Tibial nerve (tissue), 4 donors: Measurements from ENCODE around the gene RUVBL1. TPM values are rescaled to one million over a fixed set of nuclear protein-coding genes. Genes with fewer than 3 reads are reported as not detected.

ENCODE experiments used
- DNase-seq, 2 donors: peaks; one replicate each; pipeline ENCODE4 v3.0.0-alpha.2; 2019; ENCODE audit warnings: low spot score in 2 of 2
- H3K27ac ChIP-seq, 4 donors: fragments of 200-600 bp; sonication (generic) in 3 of 4; one replicate each; pipeline ENCODE4 v1.5.1; 2017 to 2019; ENCODE audit warnings: mild to moderate bottlenecking in 1 of 4
- H3K27me3 ChIP-seq, 2 donors: fragments of 200-600 bp; sonication (generic) in 1 of 2; one replicate each; pipeline versions ENCODE4 v1.5.1 to v1.6.0; 2017 to 2019
- H3K36me3 ChIP-seq, 3 donors: fragments of 200-600 bp; sonication (generic); one replicate each; pipeline ENCODE4 v1.5.1; 2018 to 2019
- H3K4me1 ChIP-seq, 4 donors: fragments of 200-600 bp; sonication (generic) in 3 of 4; one replicate each; pipeline ENCODE4 v1.5.1; 2017 to 2019
- H3K4me3 ChIP-seq, 4 donors: fragments of 200-600 bp; sonication (generic) in 3 of 4; one replicate each; pipeline ENCODE4 v1.5.1; 2017 to 2019; ENCODE audit warnings: mild to moderate bottlenecking in 1 of 4, moderate library complexity in 1 of 4
- H3K9me3 ChIP-seq, 4 donors: fragments of 200-600 bp; sonication (generic) in 3 of 4; one replicate each; pipeline ENCODE4 v1.5.1; 2017 to 2019
- EP300 ChIP-seq, 2 donors: sonication (generic); formaldehyde crosslinking; IDR thresholded peaks; one replicate each; pipeline ENCODE4 v1.6.1; 2017; ENCODE audit warnings: antibody characterized with exemption in 2 of 2, mild to moderate bottlenecking in 1 of 2
- POLR2A ChIP-seq, 2 donors: fragments of 450-650 bp; IDR thresholded peaks; one replicate each; pipeline ENCODE4 v1.6.1; 2017; ENCODE audit warnings: antibody characterized with exemption in 2 of 2, mild to moderate bottlenecking in 2 of 2, moderate library complexity in 2 of 2
- WGBS, 2 donors: methylation state at CpG; one replicate each; pipeline ENCODE4 v1.1.5; 2018; 5-methylcytosine and 5-hydroxymethylcytosine counted together
- total RNA-seq, 4 donors: library from RNA; depleted of rRNA; stranded (reverse); fragments of >200 nt; gene quantifications; one replicate each; pipeline ENCODE4 v1.1.0, GENCODE V29; 2016
- TF ChIP-seq, protein P1 (sequence below), 5 experiments: fragments of 200-600 bp in 3 of 5; fragments of 450-650 bp in 2 of 5; sonication (generic) in 3 of 5; IDR thresholded peaks; one replicate each; pipeline ENCODE4 v1.5.1; 2016 to 2019; ENCODE audit warnings: antibody characterized with exemption in 5 of 5, mild to moderate bottlenecking in 3 of 5, moderate library complexity in 2 of 5

Gene RUVBL1
- total RNA-seq, 4 donors from 2014 or later: 29.7 to 41.7 (median 34.1) TPM

- no peak for DNase-seq
- Histone ChIP-seq H3K27ac (no peak overlapping the region), H3K27me3 (no peaks in the 10 kb centered on the region), H3K36me3 (peaks cover 0 to 90% (median 0%) of the 10 kb centered on the region in 3 donors), H3K9me3 (no peaks in the 10 kb centered on the region), H3K4me3 (no peak overlapping the region), H3K4me1 (peaks cover 0 to 15% (median 0%) of the 10 kb centered on the region in 4 donors)
- 82 to 87% methylated on average over 6 to 10 of the region's 10 CpGs for WGBS, 2 donors
- TF ChIP-seq POLR2A (IDR thresholded peaks at IDR 0.05): no peak
Measured at GRCh38 chr3:128083396-128083795, 40.2 kb downstream of the RUVBL1 start.

GRCh38 chr3:128082546-128082945 lies 41.1 kb downstream of the RUVBL1 start:
- H3K27ac ChIP-seq: no peak overlapping the region
- WGBS, 2 donors: 92 to 94% methylated on average over 10 of the region's 10 CpGs
- H3K4me3 ChIP-seq: no peak overlapping the region
- no peak for DNase-seq
- peaks cover 0 to 87% (median 0%) of the 10 kb centered on the region in 3 donors for H3K36me3 ChIP-seq
- no peaks in the 10 kb centered on the region for H3K27me3 ChIP-seq
- TF ChIP-seq POLR2A (IDR thresholded peaks at IDR 0.05) (no peak), EP300 (IDR thresholded peaks at IDR 0.05) (no peak)
- TF ChIP-seq, protein P1, sequence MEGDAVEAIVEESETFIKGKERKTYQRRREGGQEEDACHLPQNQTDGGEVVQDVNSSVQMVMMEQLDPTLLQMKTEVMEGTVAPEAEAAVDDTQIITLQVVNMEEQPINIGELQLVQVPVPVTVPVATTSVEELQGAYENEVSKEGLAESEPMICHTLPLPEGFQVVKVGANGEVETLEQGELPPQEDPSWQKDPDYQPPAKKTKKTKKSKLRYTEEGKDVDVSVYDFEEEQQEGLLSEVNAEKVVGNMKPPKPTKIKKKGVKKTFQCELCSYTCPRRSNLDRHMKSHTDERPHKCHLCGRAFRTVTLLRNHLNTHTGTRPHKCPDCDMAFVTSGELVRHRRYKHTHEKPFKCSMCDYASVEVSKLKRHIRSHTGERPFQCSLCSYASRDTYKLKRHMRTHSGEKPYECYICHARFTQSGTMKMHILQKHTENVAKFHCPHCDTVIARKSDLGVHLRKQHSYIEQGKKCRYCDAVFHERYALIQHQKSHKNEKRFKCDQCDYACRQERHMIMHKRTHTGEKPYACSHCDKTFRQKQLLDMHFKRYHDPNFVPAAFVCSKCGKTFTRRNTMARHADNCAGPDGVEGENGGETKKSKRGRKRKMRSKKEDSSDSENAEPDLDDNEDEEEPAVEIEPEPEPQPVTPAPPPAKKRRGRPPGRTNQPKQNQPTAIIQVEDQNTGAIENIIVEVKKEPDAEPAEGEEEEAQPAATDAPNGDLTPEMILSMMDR (IDR thresholded peaks at IDR 0.05): no peak
- peaks cover 0 to 16% (median 0%) of the 10 kb centered on the region in 4 donors for H3K4me1 ChIP-seq
- no peaks in the 10 kb centered on the region for H3K9me3 ChIP-seq

DNA sequence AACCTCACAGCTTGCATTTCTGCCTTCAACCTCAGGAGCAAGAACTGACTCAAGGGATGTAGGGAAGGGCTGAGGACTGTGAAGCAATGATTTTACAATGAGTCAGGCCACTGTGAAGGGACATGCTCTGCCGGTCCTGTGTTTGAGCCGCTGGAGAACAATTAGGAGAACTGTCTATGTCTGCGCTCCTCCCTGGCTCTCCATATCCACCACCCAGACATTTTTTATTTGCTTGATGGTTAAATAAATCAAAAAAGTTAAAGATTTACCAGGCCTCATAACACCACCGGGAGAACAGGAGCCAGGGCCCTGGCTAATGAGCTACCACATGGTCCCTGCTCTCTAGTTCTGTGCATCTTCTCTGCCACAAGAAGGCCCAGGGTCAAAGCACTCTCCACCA lies 41.8 kb downstream of the RUVBL1 start:
- peaks cover 0 to 23% (median 0%) of the 10 kb centered on the region in 4 donors for H3K4me1 ChIP-seq
- WGBS, 2 donors: 91 to 96% methylated on average over 4 of the region's 4 CpGs

DNA sequence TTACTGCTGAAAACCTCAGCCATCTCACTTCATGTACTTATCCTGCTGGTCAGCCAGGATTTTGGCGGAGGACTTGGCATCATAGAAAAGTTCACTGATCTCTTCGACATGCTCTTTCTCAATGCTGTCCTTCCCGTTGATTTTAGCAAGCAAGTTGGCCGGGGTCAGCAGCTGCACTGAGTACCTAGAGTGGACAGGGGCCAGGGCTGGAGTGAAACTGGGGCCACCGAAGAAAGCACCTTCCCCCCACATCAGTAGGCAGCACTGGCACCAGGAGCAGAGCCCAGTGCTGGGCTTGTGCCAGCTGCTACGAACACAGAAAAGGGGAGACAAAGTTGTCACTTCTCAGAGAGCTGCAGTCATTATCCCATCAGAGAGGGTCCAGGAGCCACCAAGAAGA lies 42.4 kb downstream of the RUVBL1 start:
- TF ChIP-seq, protein P1 (IDR thresholded peaks at IDR 0.05): no peak
- TF ChIP-seq EP300 (IDR thresholded peaks at IDR 0.05): no peak
- no peak for TF ChIP-seq POLR2A (IDR thresholded peaks at IDR 0.05)
- no peak overlapping the region for H3K27ac ChIP-seq
- peaks cover 0 to 29% (median under 1%) of the 10 kb centered on the region in 4 donors for H3K4me1 ChIP-seq
- no peaks in the 10 kb centered on the region for H3K9me3 ChIP-seq
- H3K4me3 ChIP-seq: no peak overlapping the region
- no peaks in the 10 kb centered on the region for H3K27me3 ChIP-seq
- H3K36me3 ChIP-seq: peaks cover 0 to 74% (median 0%) of the 10 kb centered on the region in 3 donors
- 86 to 90% methylated on average over 6 of the region's 6 CpGs for WGBS, 2 donors
- DNase-seq: no peak

More for the DNA sequence above, 41.8 kb downstream of the RUVBL1 start:
- Histone ChIP-seq H3K9me3 (no peaks in the 10 kb centered on the region), H3K4me3 (no peak overlapping the region), H3K36me3 (peaks cover 0 to 80% (median 0%) of the 10 kb centered on the region in 3 donors), H3K27me3 (no peaks in the 10 kb centered on the region), H3K27ac (no peak overlapping the region)
- TF ChIP-seq, protein P1 (IDR thresholded peaks at IDR 0.05): no peak
- TF ChIP-seq POLR2A (IDR thresholded peaks at IDR 0.05): no peak
- TF ChIP-seq EP300 (IDR thresholded peaks at IDR 0.05): no peak
- no peak for DNase-seq

DNA sequence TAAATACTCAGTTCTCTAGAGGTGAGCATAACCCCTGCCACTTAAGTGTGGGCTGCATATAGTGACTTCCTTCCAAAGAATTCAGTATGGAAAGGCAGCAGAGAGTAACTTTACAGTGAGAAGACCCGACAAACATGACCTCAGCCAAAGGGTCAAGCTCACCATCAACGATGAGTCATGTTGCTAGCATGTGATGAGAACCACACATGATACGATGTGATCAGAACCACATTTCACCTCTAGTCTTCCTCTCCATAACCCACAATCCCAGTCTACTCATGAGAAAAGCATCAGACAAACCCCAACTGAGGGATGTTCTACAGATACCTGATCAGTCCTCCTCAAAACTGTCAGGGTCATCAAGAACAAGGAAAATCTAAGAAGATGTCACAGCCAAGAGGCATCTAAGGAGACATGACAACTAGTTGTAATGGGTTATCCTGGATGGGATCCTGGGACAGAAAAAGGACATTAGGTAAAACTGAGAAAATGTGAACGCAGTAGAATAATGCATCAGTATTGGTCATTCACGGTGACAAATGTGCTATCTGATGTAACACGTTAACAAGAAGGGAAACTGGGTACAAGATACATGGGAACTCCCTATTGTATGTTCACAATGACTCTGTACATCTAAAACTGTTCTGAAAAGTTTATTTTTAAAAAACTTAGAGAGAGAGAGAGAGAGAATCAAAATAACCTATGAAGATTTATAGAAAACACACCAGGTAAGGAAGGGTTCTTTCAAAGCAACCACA lies 43.1 kb downstream of the RUVBL1 start:
- H3K4me3 ChIP-seq: no peak overlapping the region
- TF ChIP-seq EP300 (IDR thresholded peaks at IDR 0.05): no peak
- TF ChIP-seq, protein P1 (IDR thresholded peaks at IDR 0.05): no peak
- no peak for DNase-seq
- no peaks in the 10 kb centered on the region for H3K9me3 ChIP-seq
- H3K27me3 ChIP-seq: no peaks in the 10 kb centered on the region
- no peak overlapping the region for H3K27ac ChIP-seq
- H3K4me1 ChIP-seq: peaks cover 0 to 35% (median 3%) of the 10 kb centered on the region in 4 donors
- 57 to 65% methylated on average over 6 of the region's 6 CpGs for WGBS, 2 donors
- peaks cover 0 to 67% (median 0%) of the 10 kb centered on the region in 3 donors for H3K36me3 ChIP-seq
